Skeletal muscle cell (primary cell): Measurements from ENCODE around the gene TAAR2.
"Not testable (repeated sequence)": the region's sequence is repeated elsewhere in the genome, so short reads cannot be mapped to it uniquely, and the experiment has no call there.

ENCODE experiments used
- DNase-seq: peaks from one replicate; pipeline ENCODE4 v3.0.0-alpha.2; 2010; ENCODE audit warnings: low read depth
- H3K4me3 ChIP-seq: 2 replicates; pipeline ENCODE4 v1.5.1; 2011; ENCODE audit warnings: low read depth, mild to moderate bottlenecking, control low read depth, low read length, moderate library complexity

The TAAR2 gene

DNA sequence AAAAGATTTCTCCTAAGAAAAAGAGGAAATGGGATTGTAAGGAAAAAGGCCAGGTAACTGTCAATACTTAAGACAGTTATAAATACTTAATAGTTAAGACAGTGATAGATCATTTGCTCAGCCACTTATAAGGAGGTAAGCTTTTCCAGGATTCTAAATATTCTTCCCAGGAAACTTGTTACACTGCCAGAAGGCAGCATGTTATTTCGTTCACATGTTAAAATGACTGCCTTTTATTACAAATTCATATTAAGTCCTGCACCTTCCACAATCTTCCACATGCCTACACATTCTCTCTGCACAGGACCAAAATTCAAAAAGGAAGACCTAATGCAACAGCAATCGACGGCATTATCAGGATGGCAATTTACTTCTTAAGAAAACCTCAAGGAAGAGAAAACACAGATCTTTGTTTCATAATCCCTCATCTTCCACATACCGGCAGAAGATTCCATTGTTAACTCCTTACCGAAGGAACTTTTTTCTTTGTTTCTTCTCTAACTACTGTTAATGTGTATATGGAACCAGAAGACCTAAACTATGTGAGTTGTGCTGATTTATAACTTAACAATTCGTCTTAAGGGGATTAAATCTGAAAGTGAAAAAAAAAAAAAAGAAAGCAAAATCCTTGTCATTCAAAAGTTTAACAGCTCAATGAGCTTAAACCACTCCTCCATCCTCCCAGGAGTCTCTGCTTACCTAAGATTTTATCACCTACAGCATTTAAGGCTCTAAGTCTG, 799 bp downstream of the TAAR2 start:
- H3K4me3 ChIP-seq, result no peak overlapping the region
- DNase-seq, result no peak

DNA sequence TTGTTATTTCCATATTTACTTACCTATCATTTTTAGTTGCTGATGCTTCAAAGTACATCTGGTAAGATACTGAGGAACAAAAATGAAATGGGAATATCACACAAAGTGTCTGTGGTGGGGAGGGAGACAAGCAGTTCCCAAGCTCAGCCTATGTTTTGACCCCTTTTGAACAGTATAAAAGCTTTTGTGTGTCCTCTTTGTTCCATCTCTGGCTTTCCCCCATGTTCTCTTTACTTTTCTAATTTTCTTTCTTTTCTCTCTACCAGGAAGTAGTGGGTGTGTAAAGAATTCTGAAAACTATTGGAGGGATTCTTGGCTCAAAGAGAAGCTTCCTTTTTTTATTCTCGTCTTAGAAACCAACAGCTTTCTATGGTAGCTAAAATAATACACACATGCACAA, 7.4 kb downstream of the TAAR2 start:
- DNase-seq, result no peak
- H3K4me3 ChIP-seq, result no peak overlapping the region

DNA sequence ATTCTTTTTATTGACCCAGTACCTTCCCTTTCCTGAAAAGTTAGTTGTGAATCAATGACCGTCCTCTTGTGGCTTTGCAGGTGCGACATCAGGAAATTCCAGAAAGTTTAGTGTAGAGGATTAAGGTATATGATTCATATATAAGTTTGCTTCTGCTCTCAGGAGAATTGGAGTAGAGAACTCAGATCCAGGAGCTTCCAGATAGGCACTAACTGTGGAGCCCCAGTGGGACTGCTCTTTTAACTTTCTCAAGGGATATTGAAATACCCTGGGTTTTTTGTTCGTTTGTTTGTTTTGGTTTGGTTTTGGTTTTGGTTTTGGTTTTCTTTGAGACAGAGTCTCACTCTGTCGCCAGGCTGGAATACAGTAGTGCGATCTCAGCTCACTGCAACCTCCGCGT, 9.5 kb downstream of the TAAR2 start:
- H3K4me3 ChIP-seq, result no peak overlapping the region
- no peak for DNase-seq

DNA sequence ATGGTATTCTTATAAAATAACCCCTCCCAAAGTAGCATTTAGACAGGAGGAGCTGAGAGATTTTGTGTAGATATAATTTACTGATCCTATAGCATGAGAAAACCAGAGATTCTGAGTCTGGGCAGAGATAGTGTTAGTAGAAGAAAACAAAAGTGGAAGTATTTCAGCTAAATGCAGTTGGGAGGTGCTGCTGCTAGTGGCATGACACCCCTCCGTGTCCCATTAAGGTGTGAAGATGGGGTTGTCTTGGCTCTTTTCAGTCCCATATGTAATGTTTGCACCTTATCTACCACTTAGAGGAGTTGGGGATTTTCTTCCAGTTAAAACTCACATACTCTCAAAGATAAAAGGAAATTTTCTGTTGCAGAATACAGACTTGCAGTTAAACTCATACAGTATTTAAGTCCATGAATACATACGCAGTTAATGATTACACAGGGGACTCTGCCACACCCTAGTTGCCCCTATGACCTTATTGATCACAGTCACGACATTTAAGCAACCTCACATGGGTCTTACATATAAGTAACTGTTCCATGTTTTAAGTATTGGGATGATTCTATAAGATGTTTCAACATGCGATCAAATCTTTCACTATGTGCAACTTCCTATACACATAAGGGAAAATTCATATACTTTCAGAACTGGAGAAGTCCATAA, 11.5 kb downstream of the TAAR2 start:
- no peak for DNase-seq
- no peak overlapping the region for H3K4me3 ChIP-seq

DNA sequence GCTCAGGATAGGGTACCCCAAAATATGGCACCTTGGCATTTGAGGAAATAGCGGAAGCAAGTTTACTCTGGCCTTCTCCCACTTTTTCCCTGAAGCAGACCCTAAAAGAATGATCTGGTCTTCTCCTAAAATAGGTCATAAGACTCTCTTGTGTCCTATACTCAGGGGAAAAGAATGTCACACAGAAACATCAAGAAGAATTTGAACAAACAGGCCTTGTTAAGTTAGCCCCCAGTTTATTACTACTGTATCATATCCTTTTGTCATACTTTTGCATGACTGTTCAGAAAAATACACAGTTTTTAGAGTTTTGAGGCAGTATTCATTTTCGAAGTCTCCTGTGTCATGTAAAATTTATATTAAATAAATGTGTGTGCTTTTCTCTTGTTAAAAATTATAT, 12.5 kb downstream of the TAAR2 start:
- DNase-seq, result no peak
- H3K4me3 ChIP-seq, result no peak overlapping the region

DNA sequence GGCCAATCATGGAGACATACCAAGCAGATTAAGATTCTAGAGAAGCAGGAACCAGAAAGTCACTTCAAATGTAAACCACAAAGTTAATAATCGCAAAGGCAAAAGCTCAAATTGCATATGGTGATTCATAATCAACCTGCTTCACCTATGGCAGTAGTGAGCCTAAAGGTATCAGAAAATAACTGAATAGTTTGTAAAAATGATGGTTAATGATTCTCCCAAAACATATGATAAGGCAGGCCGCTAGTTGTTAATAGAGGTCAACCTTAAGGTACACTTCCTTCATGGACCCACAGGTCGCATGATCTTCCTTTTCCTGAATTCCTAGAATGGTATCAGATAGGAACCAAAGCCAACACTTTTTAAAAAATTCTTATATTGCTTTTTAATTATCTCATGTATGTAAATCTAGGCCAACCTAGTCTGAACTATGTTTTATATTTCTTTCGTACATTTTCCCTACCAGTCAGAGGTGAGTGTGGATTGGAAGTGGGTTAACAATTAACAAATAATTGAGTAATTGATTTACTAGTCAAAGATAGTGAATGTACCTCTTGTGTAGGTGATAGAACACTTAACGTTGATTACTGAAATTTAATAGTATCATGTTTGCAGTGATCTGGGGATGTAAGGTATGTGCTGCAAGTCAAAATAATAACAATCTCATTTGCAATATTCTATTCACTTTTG, 16.4 kb downstream of the TAAR2 start:
- no peak overlapping the region for H3K4me3 ChIP-seq
- no peak for DNase-seq

DNA sequence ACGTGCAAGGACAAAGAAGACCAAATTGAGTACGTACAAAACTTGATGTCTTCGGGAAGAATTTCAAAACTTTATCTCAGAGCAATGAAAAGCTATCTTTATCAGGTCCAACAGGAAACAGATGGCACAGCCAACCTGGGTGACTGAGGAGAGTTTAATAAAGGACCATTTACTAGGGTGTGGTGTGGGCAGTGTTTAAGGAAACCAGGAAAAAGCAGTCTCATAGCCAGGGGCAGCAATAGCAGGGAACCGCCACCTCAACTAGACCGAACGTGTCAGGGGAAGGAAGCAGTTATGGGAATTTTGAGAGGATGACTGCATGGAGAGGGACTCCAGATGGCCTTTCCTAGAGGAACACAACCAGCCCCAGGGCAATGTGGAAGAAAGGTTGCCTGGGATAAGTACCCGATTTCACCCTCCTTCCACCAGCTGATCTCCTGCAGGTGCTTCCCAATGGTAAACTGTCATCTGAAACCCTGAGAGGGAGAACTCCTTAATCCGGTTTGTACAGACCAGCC, 19.4 kb downstream of the TAAR2 start:
- DNase-seq, result no peak
- no peak overlapping the region for H3K4me3 ChIP-seq

DNA sequence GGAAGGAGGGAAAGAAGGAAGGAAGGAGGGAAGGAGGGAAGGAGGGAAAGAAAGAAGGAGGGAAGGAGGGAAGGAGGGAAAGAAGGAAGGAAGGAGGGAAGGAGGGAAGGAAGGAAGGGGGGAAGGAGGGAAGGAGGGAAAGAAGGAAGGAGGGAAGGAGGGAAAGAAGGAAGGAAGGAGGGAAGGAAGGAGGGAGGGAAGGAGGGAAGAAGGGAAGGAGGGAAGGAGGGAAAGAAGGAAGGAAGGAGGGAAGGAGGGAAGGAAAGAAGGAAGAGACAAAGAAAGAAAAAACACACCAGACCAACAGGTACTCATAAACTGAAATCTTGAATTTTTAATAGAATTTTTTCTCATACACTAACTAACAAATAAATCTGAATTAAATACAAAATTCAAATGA, 23.2 kb downstream of the TAAR2 start:
- not testable (repeated sequence) for DNase-seq, H3K4me3 ChIP-seq

DNA sequence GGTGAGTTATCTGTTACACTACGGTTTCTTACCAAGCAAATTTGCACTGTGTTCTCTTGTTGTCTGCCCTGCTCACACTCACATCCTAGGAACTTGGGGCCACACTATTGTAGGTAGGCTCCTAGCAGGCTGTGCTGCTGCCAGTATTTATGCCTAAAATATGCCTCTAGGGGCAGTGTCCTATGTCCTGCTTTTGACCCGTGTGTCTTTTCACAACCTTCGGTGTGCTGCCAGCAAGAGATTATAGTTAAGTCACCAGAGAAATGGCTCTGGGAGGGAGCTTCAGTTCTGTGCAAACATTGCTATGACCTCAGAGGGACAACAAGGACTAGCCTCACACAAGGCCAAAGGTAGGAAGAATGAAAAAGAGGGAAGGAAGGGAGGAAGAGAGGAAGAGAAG, 25.6 kb downstream of the TAAR2 start:
- no peak for DNase-seq
- H3K4me3 ChIP-seq, result no peak overlapping the region

DNA sequence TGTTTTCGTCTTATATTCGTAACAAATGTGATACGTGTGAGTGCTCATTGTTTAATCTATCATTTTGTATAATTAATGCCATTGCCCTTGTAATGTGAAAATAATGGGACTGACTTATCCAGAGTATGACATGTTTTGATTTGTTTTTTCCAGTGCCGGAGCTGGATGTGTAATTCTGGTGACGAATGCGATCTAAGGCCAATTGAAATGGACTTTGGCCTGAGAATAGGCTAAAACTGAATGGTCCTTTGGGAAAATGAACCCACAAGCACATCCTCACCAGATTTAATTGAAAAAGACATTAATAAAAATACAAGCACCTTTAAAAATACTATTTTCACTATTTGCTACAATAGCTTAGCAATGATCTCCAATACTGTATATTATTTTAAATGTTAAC, 27.9 kb downstream of the TAAR2 start:
- DNase-seq, result no peak
- H3K4me3 ChIP-seq, result no peak overlapping the region

DNA sequence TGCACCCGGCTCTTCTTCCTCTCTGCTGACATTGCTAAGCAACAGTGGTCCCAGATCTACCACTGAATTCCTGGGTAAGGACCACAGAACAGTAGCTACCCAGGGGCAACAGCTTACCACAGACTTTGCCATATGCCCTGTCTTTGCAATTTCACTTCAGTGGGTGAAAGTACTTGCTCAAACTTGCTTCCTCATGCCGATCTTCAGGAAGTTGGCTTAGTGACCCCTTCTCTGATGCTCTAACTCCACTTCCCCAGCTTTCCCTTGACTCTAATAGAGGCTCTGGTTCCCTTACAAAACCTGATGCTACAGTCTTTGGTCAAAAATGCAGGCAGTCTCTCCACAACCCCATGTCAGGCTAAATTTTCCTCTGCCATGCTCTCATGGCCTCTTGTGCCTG, 31.2 kb downstream of the TAAR2 start:
- no peak for DNase-seq
- H3K4me3 ChIP-seq, result no peak overlapping the region

DNA sequence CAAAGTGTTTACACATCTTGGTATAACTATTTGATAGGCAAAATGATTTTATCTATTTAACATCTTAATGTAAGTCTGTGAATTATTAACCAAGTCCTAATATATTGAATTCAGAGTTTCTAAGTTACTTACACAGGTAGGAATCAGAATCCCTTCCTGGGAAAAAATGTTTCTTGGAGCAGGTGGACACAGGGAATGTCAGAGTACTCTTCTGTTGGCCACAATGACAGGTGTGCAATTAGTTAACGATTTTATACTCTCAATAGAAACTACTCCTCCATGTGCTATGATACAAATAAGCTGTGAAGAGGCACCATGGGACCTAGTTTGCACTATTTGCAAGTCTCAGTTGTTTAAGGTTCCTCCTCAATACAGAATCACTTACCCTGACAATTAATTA, 33.7 kb downstream of the TAAR2 start:
- no peak for DNase-seq
- no peak overlapping the region for H3K4me3 ChIP-seq

DNA sequence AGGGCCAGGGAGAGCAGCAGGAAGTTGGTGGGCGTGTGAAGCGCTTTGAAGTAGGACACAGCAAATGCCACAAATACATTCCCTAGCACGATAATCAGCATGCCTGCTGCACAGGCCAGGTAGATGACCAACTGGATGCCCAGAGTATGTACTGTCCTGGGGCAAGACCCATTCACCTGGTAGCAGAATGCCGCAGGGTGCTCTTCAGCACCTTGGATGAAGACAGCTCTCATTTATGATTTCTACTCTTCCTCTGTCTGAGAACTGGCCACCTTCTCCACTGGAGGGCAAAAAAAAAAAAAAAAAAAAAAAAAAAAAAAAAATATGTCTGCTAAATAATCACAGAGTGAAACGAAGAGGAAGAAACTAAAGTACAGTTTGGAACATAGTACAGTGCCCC, 34.6 kb downstream of the TAAR2 start, which contains the start of gene TAAR5:
TSS of gene TAAR5 (minus strand) at position 288 of the 400 bp plus-strand sequence. CDS start at position 233, 55 bp downstream.
- no peak within 1 kb of the TSS for H3K4me3 ChIP-seq
- no peak for DNase-seq

DNA sequence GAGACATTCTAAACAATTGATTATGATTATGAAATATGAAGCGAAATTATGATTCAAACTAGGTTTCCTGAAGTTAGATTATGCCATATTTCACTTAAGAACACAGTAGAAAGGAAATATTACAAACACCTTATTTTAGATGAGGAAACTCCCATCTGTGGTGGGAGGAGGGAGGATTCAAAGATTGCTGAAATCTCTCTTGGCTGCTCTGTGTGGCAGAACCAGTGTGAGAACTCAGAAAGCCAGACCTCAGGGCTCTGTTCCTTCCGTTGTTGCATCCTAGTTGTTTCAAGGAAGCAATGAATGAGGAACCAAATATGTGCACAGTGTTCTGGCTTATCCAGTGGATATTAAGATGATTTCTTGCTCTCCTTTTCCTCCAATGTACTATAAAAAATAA, 36.7 kb downstream of the TAAR2 start:
- DNase-seq, result no peak
- no peak overlapping the region for H3K4me3 ChIP-seq

DNA sequence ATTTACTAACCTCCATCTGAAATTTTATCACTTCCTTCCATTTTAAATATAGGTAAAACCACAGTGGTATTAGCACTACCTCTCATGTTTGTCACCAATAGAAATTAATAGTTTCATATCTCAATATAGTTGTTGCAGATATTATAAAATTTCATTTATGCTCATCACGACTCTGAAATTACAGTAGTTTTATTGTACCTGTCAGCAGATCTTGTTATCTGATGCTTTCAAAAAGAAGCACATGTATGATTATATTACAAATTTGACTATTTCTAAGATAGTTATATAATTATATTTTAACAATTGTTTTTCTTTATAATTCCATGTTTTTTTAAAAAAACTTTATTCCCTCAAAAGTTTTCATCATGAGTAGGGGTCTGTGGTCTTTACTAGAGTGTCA, 39.4 kb downstream of the TAAR2 start:
- no peak for DNase-seq

DNA sequence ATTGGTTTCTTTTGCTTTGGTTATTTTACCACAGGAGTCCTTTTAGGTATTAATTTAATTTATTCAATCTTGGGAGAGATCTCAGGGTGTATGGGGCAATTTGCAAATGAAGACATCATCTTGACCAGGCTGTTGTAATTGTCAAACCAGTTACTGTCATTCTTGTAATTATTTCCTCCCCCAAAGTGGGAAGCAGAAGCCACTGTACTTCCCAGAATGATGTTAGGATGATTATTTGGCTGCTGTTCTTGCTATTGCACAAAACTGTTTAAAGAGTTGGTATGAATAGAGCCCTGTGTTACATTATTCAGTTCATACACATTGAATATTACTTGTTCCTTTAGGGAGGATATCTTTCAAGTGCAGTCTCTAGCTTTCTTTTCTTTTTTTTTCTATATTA, 52.3 kb downstream of the TAAR2 start:
- no peak for DNase-seq
- H3K4me3 ChIP-seq, result no peak overlapping the region

More for the DNA sequence above, 39.4 kb downstream of the TAAR2 start:
- no peak overlapping the region for H3K4me3 ChIP-seq

DNA sequence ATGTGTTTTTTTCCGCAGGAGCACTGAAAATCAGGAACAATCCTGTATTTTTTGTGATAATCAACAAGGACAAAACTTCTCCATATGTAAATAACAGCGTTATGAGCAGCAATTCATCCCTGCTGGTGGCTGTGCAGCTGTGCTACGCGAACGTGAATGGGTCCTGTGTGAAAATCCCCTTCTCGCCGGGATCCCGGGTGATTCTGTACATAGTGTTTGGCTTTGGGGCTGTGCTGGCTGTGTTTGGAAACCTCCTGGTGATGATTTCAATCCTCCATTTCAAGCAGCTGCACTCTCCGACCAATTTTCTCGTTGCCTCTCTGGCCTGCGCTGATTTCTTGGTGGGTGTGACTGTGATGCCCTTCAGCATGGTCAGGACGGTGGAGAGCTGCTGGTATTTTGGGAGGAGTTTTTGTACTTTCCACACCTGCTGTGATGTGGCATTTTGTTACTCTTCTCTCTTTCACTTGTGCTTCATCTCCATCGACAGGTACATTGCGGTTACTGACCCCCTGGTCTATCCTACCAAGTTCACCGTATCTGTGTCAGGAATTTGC, 53.8 kb downstream of the TAAR2 start, which contains the start of gene TAAR6:
TSS of gene TAAR6 (plus strand) at position 102 of the 557 bp plus-strand sequence. CDS start at position 102, 0 bp downstream.
- DNase-seq, result no peak
- no peak within 1 kb of the TSS for H3K4me3 ChIP-seq

DNA sequence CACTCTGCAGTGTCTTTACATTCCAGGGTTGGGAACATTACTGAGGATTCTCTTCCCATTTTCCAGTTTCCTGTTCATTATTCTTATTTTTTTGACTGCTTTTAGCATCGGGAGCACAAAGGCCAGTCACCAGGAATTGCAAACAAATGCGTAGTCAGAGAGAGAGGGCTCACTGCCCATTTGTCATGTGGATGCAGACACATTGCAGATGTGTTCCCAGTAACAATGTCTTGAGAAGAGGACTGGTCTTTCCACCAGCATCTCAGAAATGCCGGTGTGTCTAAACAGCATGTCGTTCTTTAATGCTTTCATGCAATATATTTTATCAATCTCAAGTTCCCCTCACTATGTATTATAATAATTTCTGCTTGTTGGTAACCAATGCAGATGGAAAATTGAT, 54.9 kb downstream of the TAAR2 start:
- no peak for DNase-seq
- H3K4me3 ChIP-seq, result no peak overlapping the region

DNA sequence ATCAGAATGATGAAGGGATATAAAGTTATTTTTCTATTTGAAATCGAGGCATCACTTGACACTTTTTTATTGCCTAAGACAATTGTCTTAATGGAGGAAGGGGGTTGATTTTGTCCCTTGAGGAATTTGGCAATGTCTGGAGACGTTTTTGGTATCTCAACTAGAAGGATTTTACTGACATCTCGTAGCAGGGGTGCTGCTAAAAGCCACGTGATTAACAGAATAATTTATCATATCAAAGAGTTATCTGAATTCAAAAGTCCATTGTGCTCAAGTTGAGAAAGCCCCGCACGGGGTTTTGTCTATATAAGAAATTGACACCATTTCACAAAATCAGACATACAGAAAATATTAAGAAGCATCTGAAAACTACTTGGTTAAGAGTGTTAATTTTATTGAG, 55.5 kb downstream of the TAAR2 start:
- DNase-seq, result no peak
- no peak overlapping the region for H3K4me3 ChIP-seq

DNA sequence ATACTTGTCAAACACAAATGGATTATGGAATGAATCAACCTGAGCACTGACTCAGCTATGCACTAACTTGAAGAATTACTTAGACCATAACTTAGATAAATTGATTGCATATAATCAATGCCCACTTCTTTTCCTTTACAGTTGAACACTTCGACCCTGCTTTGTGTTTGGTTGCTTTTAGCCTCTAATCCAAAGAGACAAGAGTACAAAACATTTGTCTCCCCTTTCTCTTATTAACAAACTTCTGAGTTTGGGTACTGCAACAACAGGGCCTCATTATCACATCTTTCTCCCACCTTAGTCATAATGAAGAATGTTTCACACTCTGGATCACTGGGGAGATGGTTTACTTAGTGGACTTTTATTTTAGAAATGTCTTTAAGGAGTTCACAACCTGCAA, 56.5 kb downstream of the TAAR2 start:
- no peak overlapping the region for H3K4me3 ChIP-seq
- DNase-seq, result no peak
